Forelimb muscle (tissue), 1 donor: ENCODE results near the gene GMCL1. TPM values are rescaled to one million over a fixed set of nuclear protein-coding genes. Genes with fewer than 3 reads are reported as not detected.
"Not testable (repeated sequence)": the region's sequence is repeated elsewhere in the genome, so short reads cannot be mapped to it uniquely, and the experiment has no call there.

ENCODE experiments used
- DNase-seq: peaks from one replicate; pipeline ENCODE4 v3.0.0-alpha.2; 2013; ENCODE audit warnings: low read depth
- polyA plus RNA-seq: library from polyadenylated mRNA; unstranded; fragments of 120-200 nt; gene quantifications from one replicate; pipeline ENCODE4 v1.2.1, GENCODE V29; 2013; ENCODE audit not compliant: insufficient read length

Gene GMCL1
- polyA plus RNA-seq, 1 donor: 8.8 TPM

GRCh38 chr2:69807821-69808540 lies 21.5 kb upstream of the GMCL1 start:
- DNase-seq: no peak

GRCh38 chr2:69810550-69810949 lies 18.9 kb upstream of the GMCL1 start:
- no peak for DNase-seq

- no peak for DNase-seq
Observed at GRCh38 chr2:69811018-69811417, 18.4 kb upstream of the GMCL1 start.

- no peak for DNase-seq
Observed at GRCh38 chr2:69811591-69811990, 17.9 kb upstream of the GMCL1 start.

- no peak for DNase-seq
Observed at GRCh38 chr2:69815717-69816116, 13.7 kb upstream of the GMCL1 start.

GRCh38 chr2:69816923-69817542 lies 12.4 kb upstream of the GMCL1 start:
- peak; percentile 73 for DNase-seq

GRCh38 chr2:69817729-69818501 lies 11.5 kb upstream of the GMCL1 start:
- no peak for DNase-seq

- DNase-seq: no peak
Observed at GRCh38 chr2:69827796-69828540, 1.5 kb upstream of the GMCL1 start.

- no peak for DNase-seq
Observed at GRCh38 chr2:69828938-69829255, 563 bp upstream of the GMCL1 start.

- no peak for DNase-seq
Observed at GRCh38 chr2:69830045-69830905, 815 bp downstream of the GMCL1 start.

- not testable (repeated sequence) for DNase-seq
Observed at GRCh38 chr2:69830906-69831241, 1.4 kb downstream of the GMCL1 start.

- DNase-seq: no peak
Observed at GRCh38 chr2:69831354-69831905, 2.0 kb downstream of the GMCL1 start.

GRCh38 chr2:69833752-69834151 lies 4.3 kb downstream of the GMCL1 start:
- DNase-seq: no peak

- DNase-seq: no peak
Observed at GRCh38 chr2:69835666-69836065, 6.2 kb downstream of the GMCL1 start.

GRCh38 chr2:69836316-69836715 lies 6.9 kb downstream of the GMCL1 start:
- DNase-seq: no peak

GRCh38 chr2:69837533-69837932 lies 8.1 kb downstream of the GMCL1 start:
- no peak for DNase-seq

- no peak for DNase-seq
Observed at GRCh38 chr2:69843993-69844392, 14.5 kb downstream of the GMCL1 start.

GRCh38 chr2:69844560-69844959 lies 15.1 kb downstream of the GMCL1 start:
- DNase-seq: no peak

GRCh38 chr2:69846182-69847067 lies 17.0 kb downstream of the GMCL1 start:
- no peak for DNase-seq
